ENCODE data around the gene FCER1G.
"Not testable (repeated sequence)": the region's sequence is repeated elsewhere in the genome, so short reads cannot be mapped to it uniquely, and the experiment has no call there.

FCER1G gene

GRCh38 chr1:161200992-161201835 lies 13.9 kb upstream of the FCER1G start:
- DNase-seq (ENCODE audit: low read depth), result peak; percentile 74

DNA sequence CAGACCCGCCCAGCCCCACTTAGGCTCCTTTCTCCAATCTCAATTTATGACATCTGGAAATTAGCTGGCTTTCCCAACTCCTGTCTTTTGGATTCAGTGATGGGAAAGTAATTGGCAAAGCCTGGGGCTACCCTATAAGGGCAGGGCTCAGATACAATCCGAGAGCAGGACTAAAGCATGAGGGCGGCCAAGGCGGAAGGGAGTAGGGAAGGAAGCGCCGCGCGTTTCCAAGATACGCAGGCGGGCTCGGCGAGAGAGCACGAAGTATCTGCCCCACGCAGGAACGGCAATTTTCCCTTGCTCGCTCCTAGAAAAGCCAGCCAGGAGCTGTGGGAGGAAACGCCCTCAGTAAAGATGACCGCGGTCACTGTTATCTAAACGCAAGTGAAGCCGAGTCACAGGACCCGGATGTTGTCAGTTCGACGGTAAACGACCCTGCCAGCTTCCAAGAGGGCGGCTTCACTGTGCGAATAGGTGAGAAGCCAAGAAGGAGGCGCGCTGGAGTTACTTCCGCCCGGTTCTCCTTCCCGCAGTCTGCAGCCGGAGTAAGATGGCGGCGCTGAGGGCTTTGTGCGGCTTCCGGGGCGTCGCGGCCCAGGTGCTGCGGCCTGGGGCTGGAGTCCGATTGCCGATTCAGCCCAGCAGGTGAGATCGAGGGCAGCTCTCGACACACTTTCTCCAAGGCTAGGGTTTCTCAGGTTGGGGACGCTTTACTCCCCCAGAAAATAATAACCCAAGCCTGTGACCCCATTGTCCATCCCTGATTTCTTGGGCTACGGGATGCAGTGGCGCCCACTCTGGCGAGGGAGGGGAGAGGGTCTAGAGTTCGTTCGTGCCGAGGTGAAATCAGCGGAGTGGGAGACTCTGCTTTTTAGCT lies 13.0 kb upstream of the FCER1G start, which contains the start of gene NDUFS2:
TSS of gene NDUFS2 (plus strand) at position 532 of the 877 bp plus-strand sequence. CDS start at position 551, 19 bp downstream.
- peak within 1 kb of the TSS; percentile 83 for H3K4me3 ChIP-seq (ENCODE audit: low read depth, low read length)
- DNase-seq (ENCODE audit: low read depth), result peak; percentile 98

More at GRCh38 chr1:161200992-161201835, 13.9 kb upstream of the FCER1G start:
- peak overlapping the region; percentile 83 for H3K4me3 ChIP-seq (ENCODE audit: low read depth, low read length)

GRCh38 chr1:161206411-161207140 lies 8.5 kb upstream of the FCER1G start:
- H3K4me3 ChIP-seq (ENCODE audit: low read depth, low read length), result no peak overlapping the region
- no peak for DNase-seq (ENCODE audit: low read depth)

DNA sequence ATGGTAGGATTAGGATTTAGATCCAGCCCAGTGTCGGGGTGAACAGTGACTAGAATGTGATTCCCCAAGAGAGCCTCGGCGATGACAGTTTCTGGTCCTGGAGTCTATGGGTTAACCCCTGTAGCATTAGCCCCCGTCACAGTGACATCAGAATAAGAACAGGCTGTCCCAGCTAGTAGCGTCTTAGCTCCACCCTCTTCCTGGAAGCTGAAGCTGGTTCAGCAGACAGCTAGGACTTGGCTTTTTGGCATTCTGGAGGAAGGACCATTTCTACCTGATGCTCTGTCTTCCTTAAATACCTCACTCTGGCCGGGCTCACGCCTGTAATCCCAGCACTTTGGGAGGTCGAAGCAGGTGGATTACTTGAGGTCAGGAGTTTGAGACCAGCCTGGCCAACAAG lies 7.9 kb upstream of the FCER1G start:
- no peak overlapping the region for H3K4me3 ChIP-seq (ENCODE audit: low read depth, low read length)
- DNase-seq (ENCODE audit: low read depth), result peak; percentile 81

- DNase-seq (ENCODE audit: low read depth), result no peak
- no peak overlapping the region for H3K4me3 ChIP-seq (ENCODE audit: low read depth, low read length)
Measured at GRCh38 chr1:161209790-161210409, 5.2 kb upstream of the FCER1G start.

- no peak for DNase-seq (ENCODE audit: low read depth)
- no peak overlapping the region for H3K4me3 ChIP-seq (ENCODE audit: low read depth, low read length)
Measured at GRCh38 chr1:161214369-161214768, 726 bp upstream of the FCER1G start.

DNA sequence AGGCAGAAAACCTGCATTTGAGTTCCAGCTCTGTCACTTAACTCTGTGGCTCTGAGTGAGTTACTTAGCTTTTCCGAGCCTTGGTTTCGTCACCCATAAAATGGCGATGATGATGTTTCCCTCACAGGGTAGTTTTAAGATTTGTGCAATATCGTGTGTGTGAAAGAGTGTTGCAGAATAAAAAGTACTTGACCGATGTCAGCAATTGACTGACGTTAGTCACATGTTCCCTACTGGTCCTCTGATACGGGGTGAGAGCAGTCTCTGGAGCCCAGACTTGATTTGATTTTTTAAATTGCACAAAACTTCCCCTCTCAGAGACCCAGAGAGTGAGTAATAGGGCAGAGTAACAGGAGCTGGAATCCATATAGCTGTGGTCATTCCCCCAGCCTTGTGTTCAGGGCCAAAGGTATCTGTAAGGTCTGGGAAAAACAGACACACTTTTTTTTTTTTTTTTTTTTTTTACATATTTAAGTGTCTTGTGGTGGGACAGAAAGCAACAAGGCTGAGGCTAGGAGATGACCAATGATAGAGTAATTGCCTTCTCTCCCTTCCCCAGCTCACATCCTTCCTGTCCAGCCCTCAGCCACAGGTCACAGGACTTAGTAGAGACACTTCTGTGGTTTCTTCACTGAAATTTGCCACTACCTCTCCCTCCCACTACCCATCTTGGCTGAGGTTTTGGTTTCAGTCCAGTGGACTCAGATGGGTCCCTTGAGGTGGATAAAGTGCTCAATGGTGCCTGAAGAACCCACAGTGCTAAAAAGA lies 2.0 kb downstream of the FCER1G start:
- DNase-seq (ENCODE audit: low read depth), result peak; percentile 80
- H3K4me3 ChIP-seq (ENCODE audit: low read depth, low read length), result no peak overlapping the region

GRCh38 chr1:161217831-161218230 lies 2.7 kb downstream of the FCER1G start:
- no peak for DNase-seq (ENCODE audit: low read depth)
- no peak overlapping the region for H3K4me3 ChIP-seq (ENCODE audit: low read depth, low read length)

GRCh38 chr1:161218301-161219077 lies 3.4 kb downstream of the FCER1G start:
- no peak for DNase-seq (ENCODE audit: low read depth)
- no peak overlapping the region for H3K4me3 ChIP-seq (ENCODE audit: low read depth, low read length)

DNA sequence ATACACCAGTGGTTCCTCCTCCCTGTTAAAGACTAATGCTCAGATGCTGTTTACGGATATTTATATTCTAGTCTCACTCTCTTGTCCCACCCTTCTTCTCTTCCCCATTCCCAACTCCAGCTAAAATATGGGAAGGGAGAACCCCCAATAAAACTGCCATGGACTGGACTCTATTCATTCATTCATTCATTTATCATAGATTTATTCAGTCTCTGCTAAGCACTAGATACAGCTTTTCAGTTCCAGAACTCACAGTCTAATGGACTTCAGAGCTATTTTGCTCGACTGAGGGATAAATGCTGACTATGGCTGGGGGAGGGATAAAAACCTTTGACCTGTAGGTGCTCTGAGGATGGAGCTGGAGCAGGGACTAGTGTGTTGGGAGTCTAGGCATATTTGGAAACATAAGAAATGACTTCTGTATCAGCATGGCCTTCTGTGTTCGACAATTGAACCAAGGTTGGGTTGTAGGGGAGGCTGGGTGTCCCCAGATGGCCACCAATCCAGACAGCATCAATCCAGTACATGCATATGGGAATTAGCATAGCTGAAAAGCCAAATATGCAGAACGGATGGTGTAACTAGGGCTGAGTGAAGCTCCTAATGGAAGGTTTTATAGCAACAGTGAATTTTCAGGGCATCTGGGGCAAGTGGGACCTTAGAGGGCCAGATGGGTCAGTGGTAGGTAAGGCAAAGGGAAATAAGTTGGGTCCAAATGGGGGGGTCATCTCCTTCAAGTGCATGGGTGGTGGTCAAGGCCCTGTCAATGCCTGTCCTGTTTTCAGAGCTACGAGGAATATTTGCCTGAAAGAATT lies 4.2 kb downstream of the FCER1G start:
- H3K4me3 ChIP-seq (ENCODE audit: low read depth, low read length), result no peak overlapping the region
- DNase-seq (ENCODE audit: low read depth), result no peak

- DNase-seq (ENCODE audit: low read depth), result no peak
- H3K4me3 ChIP-seq (ENCODE audit: low read depth, low read length), result no peak overlapping the region
Measured at GRCh38 chr1:161220002-161220401, 4.9 kb downstream of the FCER1G start.

DNA sequence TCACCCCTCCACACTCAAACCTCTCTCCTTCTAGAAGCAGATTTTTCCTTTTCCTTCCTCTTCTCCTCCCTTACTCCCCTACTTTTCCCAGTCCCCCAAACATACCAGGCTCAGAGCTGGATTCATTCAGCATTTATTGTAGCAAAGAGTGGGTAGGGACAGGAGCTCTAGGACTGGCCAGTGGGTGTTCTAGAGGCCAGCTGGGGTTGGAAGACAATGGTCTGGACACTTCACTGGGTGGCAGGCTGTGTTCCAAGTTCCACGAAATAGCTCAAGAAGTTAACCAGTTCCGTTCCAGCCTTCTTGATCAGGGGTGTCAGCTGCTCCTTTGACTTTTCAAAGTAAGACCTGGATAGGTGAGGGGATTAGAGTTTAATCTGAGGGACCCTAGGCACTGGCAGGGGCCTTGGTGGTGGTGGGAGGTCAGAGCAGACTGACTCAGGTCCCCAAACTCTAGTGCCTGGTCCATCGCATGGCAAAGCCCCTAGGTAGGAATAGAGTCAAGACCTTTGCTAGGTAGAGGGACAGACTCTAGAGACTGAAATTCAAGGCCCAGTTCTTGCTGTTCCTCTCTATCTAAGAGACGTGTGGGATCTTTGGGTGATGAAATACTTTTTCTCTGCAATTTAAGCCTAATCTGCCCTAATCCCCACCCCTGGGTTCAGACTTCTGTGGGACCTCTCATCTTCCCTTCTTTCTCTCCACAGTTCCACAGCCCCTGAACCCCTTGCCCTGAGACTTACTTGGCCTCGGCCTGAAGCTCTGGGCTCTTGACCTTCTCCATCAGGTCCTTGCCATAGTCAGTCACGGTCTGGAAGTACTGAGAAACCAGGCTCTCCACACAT lies 7.3 kb downstream of the FCER1G start:
- H3K4me3 ChIP-seq (ENCODE audit: low read depth, low read length), result no peak overlapping the region
- DNase-seq (ENCODE audit: low read depth), result no peak

DNA sequence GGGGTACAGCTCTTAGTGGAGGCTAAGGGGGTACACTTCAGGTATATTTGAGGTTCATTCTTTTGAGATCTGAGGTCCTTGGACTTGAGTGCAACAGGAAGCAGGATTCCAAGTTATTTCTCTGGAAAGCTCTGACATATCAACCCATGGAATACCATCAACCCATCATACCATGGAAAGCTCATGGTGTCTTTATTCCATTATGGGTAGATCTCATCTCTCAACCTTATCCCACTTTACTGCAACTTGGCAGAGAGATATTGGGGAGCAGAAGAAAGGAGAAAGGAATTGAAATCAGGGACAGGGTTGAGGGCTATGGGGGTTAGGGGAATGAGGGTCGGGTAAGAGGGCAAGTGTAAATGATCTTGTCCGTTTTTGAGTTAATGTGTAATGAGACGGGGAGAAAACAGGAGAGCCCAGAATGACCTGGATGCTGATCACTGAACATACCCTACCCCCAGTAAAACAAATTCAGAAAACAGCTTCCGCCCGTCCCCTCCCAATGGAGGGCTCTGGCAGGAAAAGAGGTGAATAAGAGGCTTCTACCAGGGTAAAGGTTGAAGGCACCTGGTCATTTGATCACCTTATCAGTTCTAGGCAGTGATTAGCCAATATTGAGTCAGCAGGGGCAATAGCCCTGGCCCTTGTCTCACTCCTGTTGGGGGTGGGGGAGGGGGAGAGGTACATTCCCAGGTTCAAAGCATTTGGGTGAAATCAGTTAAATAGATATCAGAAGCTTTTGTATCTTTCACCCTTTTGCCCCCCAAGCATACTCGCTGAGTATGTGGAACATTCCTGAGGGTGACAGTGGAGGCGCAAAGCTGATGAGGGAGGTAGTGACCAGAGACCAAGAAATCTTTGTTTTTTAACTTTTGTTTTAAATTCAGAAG lies 9.0 kb downstream of the FCER1G start:
- no peak for DNase-seq (ENCODE audit: low read depth)
- no peak overlapping the region for H3K4me3 ChIP-seq (ENCODE audit: low read depth, low read length)

DNA sequence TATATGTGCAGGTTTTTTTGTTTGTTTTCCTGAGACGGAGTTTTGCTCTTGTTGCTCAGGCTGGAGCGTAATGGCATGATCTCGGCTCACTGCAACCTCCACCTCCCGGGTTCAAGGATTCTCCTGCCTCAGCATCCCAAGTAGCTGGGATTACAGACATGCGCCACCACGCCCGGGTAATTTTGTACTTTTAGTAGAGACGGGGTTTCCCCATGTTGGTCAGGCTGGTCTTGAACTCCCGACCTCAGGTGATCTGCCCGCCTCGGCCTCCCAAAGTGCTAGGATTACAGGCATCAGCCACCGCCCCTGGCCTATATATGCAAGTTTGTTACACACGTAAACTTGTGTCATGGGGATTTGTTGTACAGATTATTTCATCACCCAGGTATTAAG lies 9.6 kb downstream of the FCER1G start:
- H3K4me3 ChIP-seq (ENCODE audit: low read depth, low read length); DNase-seq (ENCODE audit: low read depth): not testable (repeated sequence)

GRCh38 chr1:161225178-161225533 lies 10.1 kb downstream of the FCER1G start:
- no peak for DNase-seq (ENCODE audit: low read depth)
- no peak overlapping the region for H3K4me3 ChIP-seq (ENCODE audit: low read depth, low read length)
